ENCODE results near the gene C5AR1.
"Not testable (repeated sequence)": the region's sequence is repeated elsewhere in the genome, so short reads cannot be mapped to it uniquely, and the experiment has no call there.

C5AR1 gene

GRCh38 chr19:47283405-47284059 lies 26.1 kb upstream of the C5AR1 start:
- DNase-seq = no peak

- DNase-seq = peak; percentile 57
Observed at GRCh38 chr19:47284324-47284899, 25.2 kb upstream of the C5AR1 start.

GRCh38 chr19:47296036-47296435 lies 13.6 kb upstream of the C5AR1 start:
- no peak for DNase-seq

GRCh38 chr19:47300867-47301266 lies 8.8 kb upstream of the C5AR1 start:
- not testable (repeated sequence) for DNase-seq

GRCh38 chr19:47302249-47302648 lies 7.4 kb upstream of the C5AR1 start:
- no peak for DNase-seq

GRCh38 chr19:47303966-47304365 lies 5.7 kb upstream of the C5AR1 start:
- DNase-seq = no peak

- DNase-seq = peak; percentile 36
Observed at GRCh38 chr19:47305309-47305751, 4.3 kb upstream of the C5AR1 start.

GRCh38 chr19:47306303-47306702 lies 3.4 kb upstream of the C5AR1 start:
- no peak for DNase-seq

- DNase-seq = no peak
Observed at GRCh38 chr19:47309038-47309437, 623 bp upstream of the C5AR1 start.

GRCh38 chr19:47310323-47310722 lies 662 bp downstream of the C5AR1 start:
- DNase-seq = no peak

- DNase-seq = no peak
Observed at GRCh38 chr19:47310819-47311218, 1.2 kb downstream of the C5AR1 start.

- no peak for DNase-seq
Observed at GRCh38 chr19:47312366-47313006, 2.8 kb downstream of the C5AR1 start.

GRCh38 chr19:47313754-47314295 lies 4.2 kb downstream of the C5AR1 start:
- no peak for DNase-seq

- no peak for DNase-seq
Observed at GRCh38 chr19:47315125-47315821, 5.6 kb downstream of the C5AR1 start.

- no peak for DNase-seq
Observed at GRCh38 chr19:47316513-47316912, 6.9 kb downstream of the C5AR1 start.

GRCh38 chr19:47319923-47320871 lies 10.5 kb downstream of the C5AR1 start:
- no peak for DNase-seq

GRCh38 chr19:47321630-47322029 lies 12.0 kb downstream of the C5AR1 start:
- DNase-seq = no peak

- no peak for DNase-seq
Observed at GRCh38 chr19:47322058-47322457, 12.4 kb downstream of the C5AR1 start.

- DNase-seq = no peak
Observed at GRCh38 chr19:47323409-47323808, 13.7 kb downstream of the C5AR1 start.

GRCh38 chr19:47323872-47324271 lies 14.2 kb downstream of the C5AR1 start:
- DNase-seq = no peak

- no peak for DNase-seq
Observed at GRCh38 chr19:47324502-47324901, 14.8 kb downstream of the C5AR1 start.

- DNase-seq = no peak
Observed at GRCh38 chr19:47330466-47330869, 20.8 kb downstream of the C5AR1 start.
